Measurements from ENCODE around the gene PLA2G4F. TPM values are rescaled to one million over a fixed set of nuclear protein-coding genes. Genes with fewer than 3 reads are reported as not detected.
A peak's percentile ranks its signal among the peaks of the same experiment; 100 is the strongest.

The PLA2G4F gene
- total and polyA plus RNA-seq, 2 donors from 2014 or later, result 35.9 to 51.2 TPM

- peak; percentile 8 for FAIRE-seq
Observed at GRCh38 chr15:42137461-42138261, 18.8 kb downstream of the PLA2G4F start.

GRCh38 chr15:42136513-42136912, 19.9 kb downstream of the PLA2G4F start:
- peaks cover 0 to 13% (median 0%) of the 10 kb centered on the region in 3 donors for H3K9me3 ChIP-seq (ENCODE audit: control insufficient read depth in 2 of 3, insufficient read depth in 1 of 3, low read length in 3 of 3)
- no peak for FAIRE-seq
- TF ChIP-seq CTCF (IDR thresholded peaks at IDR 0.05; ENCODE audit: borderline replicate concordance, extremely low read depth, insufficient read depth), result no peak
- H3K4me3 ChIP-seq (ENCODE audit: low read length in 3 of 3), result no peak overlapping the region
- H3K4me1 ChIP-seq (ENCODE audit: control insufficient read depth in 2 of 3, insufficient read depth in 2 of 3, low read depth in 1 of 3, low read length in 3 of 3), result no peaks in the 10 kb centered on the region
- H3K27ac ChIP-seq (ENCODE audit: low read depth in 2 of 2, low read length in 2 of 2), result no peak overlapping the region
- intact Hi-C loops (cut with DNase I), result no loop called here
- H3K36me3 ChIP-seq (ENCODE audit: control insufficient read depth in 2 of 3, insufficient read depth in 3 of 3, low read length in 3 of 3), result no peaks in the 10 kb centered on the region
- H3K27me3 ChIP-seq (ENCODE audit: control insufficient read depth, insufficient read depth, low read length), result no peaks in the 10 kb centered on the region
- DNase-seq, result no peak
- no peak overlapping the region for H3K9ac ChIP-seq (ENCODE audit: low read length in 3 of 3)

More at GRCh38 chr15:42137461-42138261, 18.8 kb downstream of the PLA2G4F start:
- intact Hi-C loops (cut with DNase I), result no loop called here
- Histone ChIP-seq H3K9ac (ENCODE audit: low read length in 3 of 3) (no peak overlapping the region), H3K9me3 (ENCODE audit: control insufficient read depth in 2 of 3, insufficient read depth in 1 of 3, low read length in 3 of 3) (peaks cover 0 to 13% (median 0%) of the 10 kb centered on the region in 3 donors), H3K4me1 (ENCODE audit: control insufficient read depth in 2 of 3, insufficient read depth in 2 of 3, low read depth in 1 of 3, low read length in 3 of 3) (no peaks in the 10 kb centered on the region), H3K27me3 (ENCODE audit: control insufficient read depth, insufficient read depth, low read length) (no peaks in the 10 kb centered on the region), H3K27ac (ENCODE audit: low read depth in 2 of 2, low read length in 2 of 2) (no peak overlapping the region), H3K36me3 (ENCODE audit: control insufficient read depth in 2 of 3, insufficient read depth in 3 of 3, low read length in 3 of 3) (no peaks in the 10 kb centered on the region), H3K4me3 (ENCODE audit: low read length in 3 of 3) (no peak overlapping the region)
- peak in 3 of 5 donors; percentile 46 to 81 (median 68) for DNase-seq
- peak; percentile 48 for TF ChIP-seq CTCF (IDR thresholded peaks at IDR 0.05; ENCODE audit: borderline replicate concordance, extremely low read depth, insufficient read depth)

GRCh38 chr15:42135351-42135750, 21.1 kb downstream of the PLA2G4F start:
- no peaks in the 10 kb centered on the region for H3K27me3 ChIP-seq (ENCODE audit: control insufficient read depth, insufficient read depth, low read length)
- no peak overlapping the region for H3K4me3 ChIP-seq (ENCODE audit: low read length in 3 of 3)
- FAIRE-seq, result no peak
- H3K36me3 ChIP-seq (ENCODE audit: control insufficient read depth in 2 of 3, insufficient read depth in 3 of 3, low read length in 3 of 3), result no peaks in the 10 kb centered on the region
- no peak overlapping the region for H3K9ac ChIP-seq (ENCODE audit: low read length in 3 of 3)
- H3K4me1 ChIP-seq (ENCODE audit: control insufficient read depth in 2 of 3, insufficient read depth in 2 of 3, low read depth in 1 of 3, low read length in 3 of 3), result no peaks in the 10 kb centered on the region
- intact Hi-C loops (cut with DNase I), result no loop called here
- peaks cover 0 to 13% (median 0%) of the 10 kb centered on the region in 3 donors for H3K9me3 ChIP-seq (ENCODE audit: control insufficient read depth in 2 of 3, insufficient read depth in 1 of 3, low read length in 3 of 3)
- no peak overlapping the region for H3K27ac ChIP-seq (ENCODE audit: low read depth in 2 of 2, low read length in 2 of 2)
- TF ChIP-seq CTCF (IDR thresholded peaks at IDR 0.05; ENCODE audit: borderline replicate concordance, extremely low read depth, insufficient read depth), result no peak
- no peak for DNase-seq
